Muscle layer of colon (tissue), 2 donors: ENCODE data around the gene TAF11.
A peak's percentile ranks its signal among the peaks of the same experiment; 100 is the strongest.

Experiments used
- H3K27ac ChIP-seq: one replicate; pipeline ENCODE4 v1.7.0; 2013; ENCODE audit warnings: low read depth, mild to moderate bottlenecking, low read length, moderate library complexity
- H3K27me3 ChIP-seq, 2 donors: one replicate each; pipeline ENCODE4 v1.7.0; 2013; ENCODE audit warnings: low read length in 2 of 2, mild to moderate bottlenecking in 2 of 2; ENCODE audit not compliant: insufficient read depth in 2 of 2, control insufficient read depth in 1 of 2
- H3K36me3 ChIP-seq: one replicate; pipeline ENCODE4 v1.7.0; 2013; ENCODE audit warnings: mild to moderate bottlenecking, low read length; ENCODE audit not compliant: insufficient read depth
- H3K4me1 ChIP-seq: one replicate; pipeline ENCODE4 v1.7.0; 2013; ENCODE audit warnings: mild to moderate bottlenecking, low read length; ENCODE audit not compliant: insufficient read depth
- H3K4me3 ChIP-seq, 2 donors: one replicate each; pipeline ENCODE4 v1.7.0; 2013; ENCODE audit warnings: low read length in 2 of 2, low read depth in 1 of 2, mild to moderate bottlenecking in 1 of 2, moderate library complexity in 1 of 2
- H3K9ac ChIP-seq: one replicate; pipeline ENCODE4 v1.7.0; 2013; ENCODE audit warnings: low read length
- H3K9me3 ChIP-seq: one replicate; pipeline ENCODE4 v1.7.0; 2013; ENCODE audit warnings: mild to moderate bottlenecking, low read length
- donor health status: abdominal sarcoma.
- donor health status: Adenocarcinoma of cecum.

TAF11 gene

GRCh38 chr6:34877869-34878485 lies 9.9 kb downstream of the TAF11 start:
- Histone ChIP-seq H3K9me3 (no peaks in the 10 kb centered on the region), H3K36me3 (peaks cover 43% of the 10 kb centered on the region), H3K4me1 (no peaks in the 10 kb centered on the region), H3K27me3 (no peaks in the 10 kb centered on the region), H3K9ac (no peak overlapping the region), H3K4me3 (no peak overlapping the region), H3K27ac (no peak overlapping the region)

GRCh38 chr6:34877259-34877658 lies 10.6 kb downstream of the TAF11 start:
- H3K27ac ChIP-seq, result no peak overlapping the region

GRCh38 chr6:34876472-34876871 lies 11.4 kb downstream of the TAF11 start:
- Histone ChIP-seq H3K27ac (no peak overlapping the region), H3K4me3 (no peak overlapping the region), H3K36me3 (peaks cover 57% of the 10 kb centered on the region), H3K9me3 (no peaks in the 10 kb centered on the region), H3K9ac (no peak overlapping the region), H3K4me1 (no peaks in the 10 kb centered on the region), H3K27me3 (no peaks in the 10 kb centered on the region)

More at GRCh38 chr6:34877259-34877658, 10.6 kb downstream of the TAF11 start:
- Histone ChIP-seq H3K4me3 (no peak overlapping the region), H3K4me1 (no peaks in the 10 kb centered on the region), H3K27me3 (no peaks in the 10 kb centered on the region), H3K36me3 (peaks cover 50% of the 10 kb centered on the region), H3K9me3 (no peaks in the 10 kb centered on the region), H3K9ac (no peak overlapping the region)

- Histone ChIP-seq H3K9me3 (no peaks in the 10 kb centered on the region), H3K4me3 (no peak overlapping the region), H3K27ac (no peak overlapping the region), H3K27me3 (no peaks in the 10 kb centered on the region), H3K36me3 (peaks cover 62% of the 10 kb centered on the region), H3K9ac (no peak overlapping the region), H3K4me1 (no peaks in the 10 kb centered on the region)
Observed at GRCh38 chr6:34875292-34876213, 12.3 kb downstream of the TAF11 start.

- no peaks in the 10 kb centered on the region for H3K27me3 ChIP-seq
- H3K36me3 ChIP-seq, result peaks cover 54% of the 10 kb centered on the region
- no peaks in the 10 kb centered on the region for H3K4me1 ChIP-seq
- no peaks in the 10 kb centered on the region for H3K9me3 ChIP-seq
- H3K4me3 ChIP-seq, result no peak overlapping the region
- H3K9ac ChIP-seq, result no peak overlapping the region
- no peak overlapping the region for H3K27ac ChIP-seq
Observed at GRCh38 chr6:34872332-34872731, 15.5 kb downstream of the TAF11 start.

- H3K27me3 ChIP-seq, result no peaks in the 10 kb centered on the region
- H3K4me3 ChIP-seq, result no peak overlapping the region
- peaks cover 54% of the 10 kb centered on the region for H3K36me3 ChIP-seq
- no peak overlapping the region for H3K9ac ChIP-seq
- no peaks in the 10 kb centered on the region for H3K4me1 ChIP-seq
- no peaks in the 10 kb centered on the region for H3K9me3 ChIP-seq
- no peak overlapping the region for H3K27ac ChIP-seq
Observed at GRCh38 chr6:34871853-34872252, 16.0 kb downstream of the TAF11 start.

GRCh38 chr6:34867484-34867883 lies 20.4 kb downstream of the TAF11 start:
- Histone ChIP-seq H3K9ac (no peak overlapping the region), H3K4me3 (no peak overlapping the region), H3K27me3 (no peaks in the 10 kb centered on the region), H3K27ac (no peak overlapping the region), H3K9me3 (no peaks in the 10 kb centered on the region), H3K36me3 (peaks cover 27% of the 10 kb centered on the region), H3K4me1 (peaks cover 14% of the 10 kb centered on the region)

GRCh38 chr6:34866509-34866908 lies 21.3 kb downstream of the TAF11 start:
- H3K27me3 ChIP-seq, result no peaks in the 10 kb centered on the region
- H3K36me3 ChIP-seq, result peaks cover 17% of the 10 kb centered on the region
- H3K9me3 ChIP-seq, result no peaks in the 10 kb centered on the region
- no peak overlapping the region for H3K4me3 ChIP-seq
- H3K4me1 ChIP-seq, result peaks cover 14% of the 10 kb centered on the region
- H3K27ac ChIP-seq, result no peak overlapping the region
- H3K9ac ChIP-seq, result no peak overlapping the region

GRCh38 chr6:34865107-34865506 lies 22.7 kb downstream of the TAF11 start:
- no peak overlapping the region for H3K4me3 ChIP-seq
- H3K9me3 ChIP-seq, result no peaks in the 10 kb centered on the region
- H3K36me3 ChIP-seq, result peaks cover 9% of the 10 kb centered on the region
- no peaks in the 10 kb centered on the region for H3K27me3 ChIP-seq
- peak overlapping the region; percentile 28 for H3K27ac ChIP-seq
- peaks cover 14% of the 10 kb centered on the region for H3K4me1 ChIP-seq
- no peak overlapping the region for H3K9ac ChIP-seq

- no peak overlapping the region for H3K4me3 ChIP-seq
- peaks cover 14% of the 10 kb centered on the region for H3K4me1 ChIP-seq
- no peak overlapping the region for H3K9ac ChIP-seq
- no peak overlapping the region for H3K27ac ChIP-seq
- H3K27me3 ChIP-seq, result no peaks in the 10 kb centered on the region
- H3K9me3 ChIP-seq, result no peaks in the 10 kb centered on the region
- H3K36me3 ChIP-seq, result peaks cover 15% of the 10 kb centered on the region
Observed at GRCh38 chr6:34864007-34864406, 23.8 kb downstream of the TAF11 start.

- Histone ChIP-seq H3K36me3 (peaks cover 38% of the 10 kb centered on the region), H3K27ac (no peak overlapping the region), H3K27me3 (no peaks in the 10 kb centered on the region), H3K9ac (no peak overlapping the region), H3K4me1 (peaks cover 13% of the 10 kb centered on the region), H3K4me3 (no peak overlapping the region), H3K9me3 (no peaks in the 10 kb centered on the region)
Observed at GRCh38 chr6:34860776-34861175, 27.1 kb downstream of the TAF11 start.
